HK-2 (cell line): ENCODE data around the gene FAM98C.
"Not testable (repeated sequence)": the region's sequence is repeated elsewhere in the genome, so short reads cannot be mapped to it uniquely, and the experiment has no call there.

Experiments used
- DNase-seq: peaks from one replicate; pipeline ENCODE4 v3.0.0-alpha.2; 2018; ENCODE audit not compliant: unreplicated experiment

Gene FAM98C

GRCh38 chr19:38395381-38396114, 7.3 kb upstream of the FAM98C start:
- no peak for DNase-seq

DNA sequence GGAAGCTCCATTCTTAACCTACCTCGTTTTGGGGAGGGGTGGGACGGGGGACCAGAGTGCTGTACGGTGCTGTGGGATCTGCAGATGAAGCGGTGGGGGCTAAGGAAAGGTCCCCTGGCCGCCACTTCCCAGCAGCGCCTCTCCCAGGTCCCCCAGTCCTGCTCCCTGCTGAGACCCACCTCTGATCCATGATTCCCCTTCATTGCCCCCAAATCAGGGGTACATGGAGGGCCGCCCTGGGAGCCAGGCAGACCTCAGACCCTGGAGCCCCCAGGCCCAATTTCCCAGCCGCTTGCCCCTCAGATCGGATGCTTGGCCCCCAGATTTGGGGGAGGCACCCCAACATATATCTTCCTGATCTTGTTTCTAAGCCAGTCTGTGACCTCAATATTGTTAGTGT, 3.8 kb upstream of the FAM98C start:
- no peak for DNase-seq

DNA sequence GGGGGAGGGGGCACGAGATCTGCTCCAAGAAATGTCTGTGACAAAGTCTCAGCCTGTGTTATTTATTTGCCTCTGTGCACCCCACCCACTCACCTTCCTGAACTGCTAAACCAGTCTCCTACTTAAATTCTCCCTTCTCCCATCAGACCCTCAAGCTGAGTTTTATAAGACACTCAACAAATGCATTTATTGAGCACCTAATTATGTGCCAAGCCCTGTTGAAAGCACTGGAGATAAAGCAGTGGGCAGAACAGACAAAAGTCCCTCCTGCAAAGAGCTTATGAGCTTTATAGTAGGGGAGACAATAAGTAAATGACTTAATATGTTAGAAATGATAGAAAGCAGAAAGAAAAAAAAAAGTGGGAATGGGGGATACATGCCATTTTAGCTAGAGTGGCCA, 3.4 kb upstream of the FAM98C start:
- no peak for DNase-seq

- no peak for DNase-seq
These were observed 2.5 kb upstream of the FAM98C start for GRCh38 chr19:38400361-38400760.

DNA sequence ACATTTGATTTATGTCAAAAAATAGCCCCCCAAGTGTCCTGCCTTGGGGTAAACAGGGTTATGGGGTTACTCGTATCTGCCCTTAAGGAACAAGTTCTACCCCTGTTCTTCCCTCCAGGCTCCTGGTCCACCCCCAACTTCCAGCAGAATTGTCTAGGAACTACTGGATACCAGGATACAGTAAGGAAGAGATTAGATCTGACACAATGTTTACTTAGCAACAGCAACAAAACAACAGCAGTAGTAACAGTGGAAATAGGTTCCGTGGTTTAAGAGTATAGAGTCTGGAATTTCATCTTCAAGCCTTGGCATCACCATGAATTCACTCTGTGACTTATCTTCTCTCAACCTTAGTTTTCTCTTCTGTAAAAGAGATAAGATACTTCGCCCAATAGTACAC, 1.7 kb upstream of the FAM98C start:
- no peak for DNase-seq

GRCh38 chr19:38402623-38402966, 298 bp upstream of the FAM98C start:
- no peak for DNase-seq

GRCh38 chr19:38404858-38405257, 2.0 kb downstream of the FAM98C start:
- DNase-seq, result no peak

DNA sequence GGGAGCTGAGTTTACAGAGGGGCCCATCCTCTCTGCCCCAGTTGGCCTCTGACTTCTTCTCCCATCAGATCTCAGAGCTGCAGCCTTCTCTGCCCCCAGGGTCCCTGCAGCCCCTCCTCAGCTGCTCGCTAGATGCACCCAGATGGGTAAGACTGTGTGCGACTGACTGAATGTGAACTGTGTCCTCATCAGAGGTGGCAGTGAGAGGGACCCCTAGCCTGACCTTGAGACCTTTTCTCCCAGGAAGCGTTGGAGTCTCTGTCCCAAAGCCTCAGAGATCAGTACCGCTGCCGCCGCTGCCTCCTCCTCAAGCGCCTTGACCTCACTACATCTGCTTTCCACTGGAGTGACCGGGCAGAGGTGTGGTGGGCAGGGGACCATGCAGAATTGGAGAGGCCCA, 2.4 kb downstream of the FAM98C start:
- DNase-seq, result no peak

- DNase-seq, result no peak
These were observed 6.8 kb downstream of the FAM98C start for GRCh38 chr19:38409631-38410133.

DNA sequence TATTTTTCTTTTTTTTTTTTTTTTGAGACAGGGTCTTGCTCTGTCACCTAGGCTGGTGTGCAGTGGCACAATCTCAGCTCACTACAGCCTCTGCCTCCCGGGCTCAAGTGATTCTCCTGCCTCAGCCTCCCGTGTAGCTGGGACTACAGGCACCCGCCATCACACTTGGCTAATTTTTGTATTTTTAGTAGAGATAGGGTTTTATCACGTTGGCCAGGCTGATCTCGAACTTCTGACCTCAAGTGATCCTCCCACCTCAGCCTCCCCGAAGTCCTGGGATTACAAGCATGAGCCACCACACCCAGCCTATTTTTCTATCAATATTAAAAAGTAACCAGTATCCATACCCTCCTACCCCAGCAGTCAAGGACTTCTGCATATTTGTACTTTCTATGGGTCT, 7.5 kb downstream of the FAM98C start:
- DNase-seq, result not testable (repeated sequence)

- no peak for DNase-seq
These were observed 8.3 kb downstream of the FAM98C start for GRCh38 chr19:38411041-38411712.

DNA sequence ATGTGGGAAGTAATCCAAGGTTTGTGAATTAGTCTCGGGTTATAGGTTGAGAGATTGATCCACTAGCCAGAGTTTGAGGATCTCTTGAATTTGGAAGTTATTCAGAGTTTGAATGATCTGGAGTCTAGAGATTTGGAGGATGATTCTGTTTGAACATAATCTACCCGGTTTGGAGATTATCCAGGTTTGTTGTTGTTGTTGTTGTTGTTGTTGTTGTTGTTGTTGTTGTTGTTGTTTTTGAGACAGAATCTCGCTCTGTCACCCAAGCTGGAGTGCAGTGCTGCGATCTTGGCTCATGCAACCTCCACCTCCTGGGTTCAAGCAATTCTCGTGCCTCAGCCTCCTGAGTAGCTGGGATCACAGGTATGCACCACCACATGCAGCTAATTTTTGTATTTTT, 9.0 kb downstream of the FAM98C start:
- DNase-seq, result not testable (repeated sequence)

DNA sequence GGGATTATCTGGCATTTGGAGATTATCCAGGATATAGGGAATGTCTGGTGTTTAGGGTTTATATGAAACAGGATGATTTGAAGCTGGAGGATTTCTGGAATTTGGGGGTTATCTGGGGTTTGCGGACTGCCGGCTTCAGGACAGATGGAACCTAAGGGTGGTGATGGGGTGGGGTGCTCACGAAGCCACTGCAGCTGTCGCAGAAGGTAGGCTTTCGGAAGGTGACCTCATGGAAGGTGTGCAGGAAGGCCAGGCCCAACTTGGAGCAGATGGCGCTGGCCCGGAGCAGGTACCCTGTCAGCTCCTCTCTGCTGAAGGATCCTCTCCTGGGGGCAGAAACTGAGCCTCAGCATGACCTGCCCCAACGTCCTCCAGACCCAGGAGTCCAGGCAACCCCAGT, 9.6 kb downstream of the FAM98C start:
- DNase-seq, result no peak

- DNase-seq, result no peak
These were observed 10.1 kb downstream of the FAM98C start for GRCh38 chr19:38412961-38413360.

- no peak for DNase-seq
These were observed 10.5 kb downstream of the FAM98C start for GRCh38 chr19:38413416-38413815.

DNA sequence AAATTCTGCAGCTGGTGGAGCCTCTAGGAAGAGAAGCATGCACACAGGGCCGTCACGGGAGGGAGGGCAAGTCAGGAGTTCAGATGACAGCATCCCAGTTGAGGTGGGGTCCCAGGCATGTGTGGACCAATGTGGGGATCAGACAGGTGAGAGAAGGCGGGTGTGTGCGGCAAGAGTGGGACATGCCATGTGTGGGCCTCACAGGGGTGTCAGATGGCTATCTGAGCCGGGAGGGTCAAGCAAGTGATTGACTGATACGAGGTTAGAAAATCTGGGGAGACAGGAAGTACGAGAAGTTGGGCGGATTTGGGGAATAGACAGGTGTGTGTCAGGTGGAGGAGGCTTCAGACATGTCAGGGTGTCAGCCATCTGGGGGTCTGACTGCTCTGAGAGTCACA, 14.3 kb downstream of the FAM98C start:
- DNase-seq, result no peak

GRCh38 chr19:38417544-38418506, 14.9 kb downstream of the FAM98C start:
- DNase-seq, result no peak

DNA sequence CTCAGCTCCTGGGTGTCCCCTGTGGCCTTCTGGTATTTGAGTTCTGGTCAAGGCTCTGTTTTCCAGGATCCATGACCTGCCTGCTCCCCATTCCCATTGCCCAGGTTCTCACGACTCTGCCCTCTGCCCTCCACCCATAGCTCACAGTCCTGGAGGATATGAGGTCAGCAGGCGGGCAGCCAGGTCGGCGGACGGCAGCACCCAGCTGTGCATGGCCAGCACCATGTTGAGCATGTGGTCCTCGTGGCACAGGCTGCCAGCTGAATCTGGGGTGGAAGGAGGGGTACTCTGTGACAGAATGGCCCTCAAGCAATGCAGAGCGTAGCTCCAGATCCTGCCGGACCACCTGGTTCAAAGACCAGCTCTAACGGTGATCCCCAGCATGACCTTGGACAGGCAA, 18.0 kb downstream of the FAM98C start:
- DNase-seq, result no peak

DNA sequence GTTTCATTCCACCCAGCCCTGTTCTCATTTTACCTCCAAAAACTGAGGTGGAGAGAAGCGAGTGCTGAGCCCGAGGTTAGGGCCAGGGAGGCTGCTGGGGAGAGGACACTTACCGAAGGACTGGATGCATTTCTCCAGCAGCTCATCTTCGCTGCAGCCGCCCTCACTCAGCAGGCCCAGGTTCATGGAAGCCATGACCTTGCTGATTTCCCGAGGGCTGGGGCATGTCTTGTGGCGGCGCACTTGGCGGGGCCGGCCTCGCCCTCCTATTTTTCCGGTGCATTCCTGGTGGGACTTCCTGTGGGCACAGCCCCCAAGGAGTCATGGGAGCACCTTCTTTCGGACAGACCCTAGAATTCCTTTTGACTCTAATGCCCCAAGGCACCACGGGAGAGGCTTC, 19.0 kb downstream of the FAM98C start:
- DNase-seq, result no peak

GRCh38 chr19:38422438-38422837, 19.5 kb downstream of the FAM98C start:
- no peak for DNase-seq

DNA sequence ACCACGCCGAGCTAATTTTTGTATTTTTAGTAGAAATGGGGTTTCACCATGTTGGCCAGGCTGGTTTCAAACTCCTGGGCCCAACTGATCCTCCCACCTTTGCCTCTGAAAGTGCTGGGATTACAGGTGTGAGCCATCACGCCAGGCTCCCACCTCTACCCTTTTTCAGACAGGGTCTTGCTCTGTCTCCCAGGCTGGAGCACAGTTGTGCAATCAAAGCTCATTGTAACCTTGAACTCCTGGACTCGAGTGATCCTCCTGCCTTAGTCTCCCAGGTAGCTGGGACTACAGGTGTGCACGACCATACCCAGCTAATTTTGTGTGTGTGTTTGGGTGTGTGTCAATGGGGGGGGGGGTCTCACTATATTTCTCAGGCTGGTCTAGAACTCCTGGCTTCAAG, 21.4 kb downstream of the FAM98C start:
- no peak for DNase-seq

DNA sequence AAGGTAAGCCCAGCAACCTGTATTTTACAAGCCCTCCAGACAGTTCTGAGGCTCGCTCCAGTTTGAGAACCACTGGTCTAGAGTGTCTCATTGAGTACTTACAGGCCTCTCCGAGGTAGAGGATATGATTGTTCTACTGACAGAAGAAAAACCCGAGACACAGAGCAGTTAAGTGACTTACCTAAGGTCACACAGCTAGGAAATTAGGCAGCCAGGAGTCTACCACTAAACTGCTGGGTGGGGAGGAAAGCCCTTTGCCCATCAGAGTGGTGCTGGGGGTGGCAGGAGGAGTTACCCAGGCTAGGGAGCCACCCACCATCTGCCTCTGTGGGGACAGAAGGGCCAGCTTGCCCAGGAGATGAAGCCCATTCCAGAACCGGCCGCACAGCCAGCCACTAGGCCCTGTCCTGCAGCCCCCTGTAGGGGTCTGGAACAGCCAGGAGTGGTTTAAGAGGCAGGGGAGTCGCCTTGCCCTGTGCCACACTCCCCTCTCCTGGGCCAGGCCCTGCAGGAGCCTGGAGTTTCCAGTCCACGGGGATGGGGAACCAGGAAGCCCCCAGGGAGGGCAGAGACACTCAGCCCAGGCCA, 22.4 kb downstream of the FAM98C start:
- DNase-seq, result no peak
